Fibroblast of peridontal ligament (primary cell): Measurements from ENCODE around the gene MAGEA3.
"Not testable (repeated sequence)": the region's sequence is repeated elsewhere in the genome, so short reads cannot be mapped to it uniquely, and the experiment has no call there.

Experiments used
- DNase-seq: peaks from one replicate; pipeline ENCODE4 v3.0.0-alpha.2; 2010; ENCODE audit errors: extremely low read depth

The MAGEA3 gene

DNA sequence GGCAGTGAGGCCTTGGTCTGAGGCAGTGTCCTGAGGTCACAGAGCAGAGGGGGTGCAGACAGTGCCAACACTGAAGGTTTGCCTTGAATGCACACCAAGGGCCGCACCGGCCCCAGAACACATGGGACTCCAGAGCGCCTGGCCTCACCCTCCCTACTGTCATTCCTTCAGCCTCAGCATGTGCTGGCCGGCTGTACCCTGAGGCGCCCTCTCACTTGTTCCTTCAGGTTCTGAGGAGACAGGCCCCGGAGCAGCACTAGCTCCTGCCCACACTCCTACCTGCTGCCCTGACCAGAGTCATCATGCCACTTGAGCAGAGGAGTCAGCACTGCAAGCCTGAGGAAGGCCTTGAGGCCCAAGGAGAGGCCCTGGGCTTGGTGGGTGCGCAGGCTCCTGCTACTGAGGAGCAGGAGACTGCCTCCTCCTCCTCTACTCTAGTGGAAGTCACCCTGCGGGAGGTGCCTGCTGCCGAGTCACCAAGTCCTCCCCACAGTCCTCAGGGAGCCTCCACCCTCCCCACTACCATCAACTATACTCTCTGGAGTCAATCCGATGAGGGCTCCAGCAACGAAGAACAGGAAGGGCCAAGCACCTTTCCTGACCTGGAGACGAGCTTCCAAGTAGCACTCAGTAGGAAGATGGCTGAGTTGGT is 37.4 kb downstream of the MAGEA3 start:
- no peak for DNase-seq

DNA sequence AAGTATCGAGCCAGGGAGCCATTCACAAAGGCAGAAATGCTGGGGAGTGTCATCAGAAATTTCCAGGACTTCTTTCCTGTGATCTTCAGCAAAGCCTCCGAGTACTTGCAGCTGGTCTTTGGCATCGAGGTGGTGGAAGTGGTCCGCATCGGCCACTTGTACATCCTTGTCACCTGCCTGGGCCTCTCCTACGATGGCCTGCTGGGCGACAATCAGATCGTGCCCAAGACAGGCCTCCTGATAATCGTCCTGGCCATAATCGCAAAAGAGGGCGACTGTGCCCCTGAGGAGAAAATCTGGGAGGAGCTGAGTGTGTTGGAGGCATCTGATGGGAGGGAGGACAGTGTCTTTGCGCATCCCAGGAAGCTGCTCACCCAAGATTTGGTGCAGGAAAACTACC is 37.9 kb downstream of the MAGEA3 start:
- DNase-seq: not testable (repeated sequence)

GRCh38 chrX:152738560-152738959 is 40.0 kb downstream of the MAGEA3 start:
- DNase-seq: no peak
